GM23338 (cell line): Measurements from ENCODE around the gene CFL2.

ENCODE experiments used
- CTCF ChIP-seq, 2 experiments: fragments of 200-600 bp in 1 of 2; sonication (generic) in 1 of 2; conservative IDR thresholded peaks; 2 replicates each; pipeline versions ENCODE4 v1.5.1 to v1.6.1; 2016 to 2017; ENCODE audit warnings: antibody characterized with exemption in 2 of 2, low read depth in 2 of 2, mild to moderate bottlenecking in 2 of 2, moderate library complexity in 1 of 2
- POLR2AphosphoS5 ChIP-seq: IDR thresholded peaks from 2 replicates; pipeline ENCODE4 v1.6.1; 2016; ENCODE audit warnings: antibody characterized with exemption, low read depth
- REST ChIP-seq: IDR thresholded peaks from one replicate; pipeline ENCODE4 v1.6.1; 2018; ENCODE audit warnings: antibody characterized with exemption; ENCODE audit not compliant: unreplicated experiment

GRCh38 chr14:34699873-34700621 is 14.3 kb downstream of the CFL2 start:
- TF ChIP-seq REST = no peak
- no peak for TF ChIP-seq CTCF (conservative IDR thresholded peaks at IDR 0.05; ENCODE audit: low read depth in 2 of 2)
- no peak for TF ChIP-seq POLR2AphosphoS5
